IPS DF 4.7 (cell line): Measurements from ENCODE around the gene C2orf49.

Experiments
- DNase-seq: peaks from one replicate; pipeline ENCODE4 v3.0.0-alpha.2; 2013; ENCODE audit warnings: low spot score; ENCODE audit errors: extremely low read depth

Gene C2orf49

GRCh38 chr2:105382177-105382576, 44.8 kb downstream of the C2orf49 start:
- no peak for DNase-seq

DNA sequence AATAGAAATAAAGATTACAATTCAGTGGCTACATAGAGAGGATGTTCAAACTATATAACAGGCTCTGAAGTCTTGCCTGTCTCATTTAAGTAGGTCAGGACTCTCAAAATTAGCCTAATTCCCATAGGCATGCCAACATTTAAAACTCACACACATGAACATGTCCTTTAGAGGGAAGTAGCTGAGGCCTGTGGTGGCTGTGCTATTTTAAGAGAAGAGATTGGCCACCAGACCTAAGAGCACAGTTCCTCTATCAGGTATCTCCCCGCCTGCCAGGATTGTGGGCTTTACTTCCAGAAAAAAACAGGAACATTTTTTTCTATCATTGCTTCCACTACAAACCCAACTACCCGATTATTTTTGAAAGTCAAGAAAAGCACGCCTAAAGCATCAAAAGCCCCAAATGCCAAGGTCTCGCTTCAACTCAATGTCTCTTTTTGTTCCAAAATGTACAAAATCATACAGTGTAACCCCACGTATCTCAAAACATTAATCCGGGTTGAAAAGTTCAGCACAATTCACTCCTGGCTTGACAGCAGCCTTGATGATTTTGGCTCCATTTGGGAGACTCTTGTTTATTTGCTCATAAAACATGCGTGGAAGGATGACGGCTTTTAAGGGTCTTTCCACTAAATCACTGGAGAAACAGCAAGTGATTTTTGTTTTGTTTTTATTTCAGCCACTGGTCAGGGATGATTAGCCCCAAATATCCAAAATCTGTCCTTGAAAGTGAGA, 46.3 kb downstream of the C2orf49 start:
- no peak for DNase-seq

GRCh38 chr2:105384216-105384615, 46.9 kb downstream of the C2orf49 start:
- no peak for DNase-seq

DNA sequence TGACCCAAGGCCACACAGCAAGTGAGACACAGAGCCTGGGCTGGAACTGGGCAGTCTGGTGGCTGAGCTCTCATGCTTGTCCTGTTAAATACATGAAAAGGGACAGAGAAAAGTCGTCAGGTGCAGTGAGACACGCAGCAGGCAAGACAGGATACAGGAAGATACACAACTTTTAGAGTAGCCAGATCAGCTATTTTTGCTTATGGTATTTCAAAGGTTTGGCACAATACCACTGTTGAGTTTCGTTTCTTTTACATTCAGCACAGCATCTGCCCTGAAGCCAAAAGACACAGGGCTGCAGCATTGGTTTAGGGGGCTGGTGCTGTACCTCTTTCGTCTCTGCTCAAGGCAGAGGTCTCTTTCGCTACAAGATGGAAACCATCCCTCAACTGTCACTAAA, 47.5 kb downstream of the C2orf49 start:
- DNase-seq: no peak

- DNase-seq: no peak
Measured at GRCh38 chr2:105385731-105386540, 48.6 kb downstream of the C2orf49 start.

GRCh38 chr2:105387225-105387624, 49.9 kb downstream of the C2orf49 start:
- no peak for DNase-seq

DNA sequence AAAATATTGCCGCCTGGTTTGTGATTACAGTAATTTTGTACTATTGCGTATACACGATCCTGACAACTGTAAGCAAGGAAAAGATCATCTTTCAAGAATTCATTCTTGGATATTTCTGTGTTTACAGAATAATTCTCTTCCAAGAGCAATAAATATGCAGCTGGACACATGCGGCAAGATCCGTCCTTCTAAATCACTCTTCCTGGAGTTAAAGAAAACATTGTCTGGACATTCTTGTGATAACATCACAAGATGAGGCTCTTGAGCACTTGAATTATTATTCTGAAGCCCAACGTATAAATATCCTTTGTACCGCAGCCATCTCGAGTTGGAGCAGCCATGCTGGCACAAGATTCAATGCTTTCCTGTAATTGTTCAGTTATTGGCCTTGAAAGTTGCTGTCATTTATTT, 51.6 kb downstream of the C2orf49 start:
- no peak for DNase-seq

GRCh38 chr2:105390454-105390853, 53.1 kb downstream of the C2orf49 start:
- DNase-seq: no peak

DNA sequence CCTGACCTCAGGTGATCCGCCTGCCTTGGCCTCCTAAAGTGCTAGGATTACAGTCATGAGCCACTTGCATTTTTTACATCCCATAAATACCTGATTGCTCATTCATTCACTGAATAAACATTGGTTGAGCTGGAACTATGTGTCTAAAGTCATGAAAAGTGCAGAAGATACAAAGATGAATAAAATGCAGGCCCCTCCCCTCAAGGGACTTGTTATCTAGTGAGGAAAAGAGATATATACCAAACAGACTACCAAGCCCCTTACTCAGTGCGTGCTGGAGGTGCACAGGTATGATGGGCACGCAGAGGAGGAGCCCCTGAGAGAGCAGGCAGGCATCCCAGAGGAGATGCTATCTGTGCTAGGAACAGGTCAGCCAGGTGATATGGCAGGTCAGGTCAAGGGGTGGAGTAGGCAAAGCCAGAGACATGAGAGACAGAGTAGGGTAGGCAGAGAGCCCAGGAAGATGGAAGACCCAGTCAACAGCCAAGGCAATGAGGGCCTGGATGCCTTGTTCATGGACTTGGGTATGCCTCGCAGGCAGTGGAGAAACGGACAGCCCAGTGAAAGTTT, 53.8 kb downstream of the C2orf49 start:
- DNase-seq: no peak

GRCh38 chr2:105391763-105392662, 54.7 kb downstream of the C2orf49 start:
- no peak for DNase-seq

- DNase-seq: no peak
Measured at GRCh38 chr2:105393373-105394055, 56.2 kb downstream of the C2orf49 start.

DNA sequence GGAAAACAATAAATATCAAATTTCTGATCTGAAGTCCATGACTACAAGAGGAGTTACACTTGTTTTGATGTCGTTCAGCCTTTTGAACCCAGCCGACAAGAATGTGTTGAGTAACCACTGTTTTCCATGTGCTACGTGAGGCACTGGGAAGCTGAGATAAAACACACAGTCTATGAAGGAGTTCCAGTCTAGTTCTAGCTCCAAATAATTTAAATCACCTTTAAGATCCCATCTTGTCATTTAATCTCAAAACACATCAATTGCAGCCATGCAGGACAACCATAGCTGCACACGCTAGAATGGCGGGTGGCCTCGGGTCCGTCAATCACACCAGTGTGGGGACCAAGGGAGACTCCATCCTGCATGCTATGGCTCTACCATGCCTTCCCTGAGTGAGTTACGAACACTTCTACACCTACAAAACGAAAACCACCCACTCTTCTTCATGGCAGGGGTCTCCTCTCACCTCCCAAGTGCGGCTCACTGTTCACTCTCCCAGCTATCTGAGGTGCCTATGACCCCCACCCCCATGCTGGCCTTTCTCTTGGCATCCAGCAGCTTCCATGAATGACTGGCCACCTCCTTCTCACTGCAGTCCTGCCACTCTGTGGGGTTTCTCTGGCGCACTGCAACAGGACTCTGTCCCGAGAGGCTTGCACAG, 57.7 kb downstream of the C2orf49 start:
- no peak for DNase-seq

DNA sequence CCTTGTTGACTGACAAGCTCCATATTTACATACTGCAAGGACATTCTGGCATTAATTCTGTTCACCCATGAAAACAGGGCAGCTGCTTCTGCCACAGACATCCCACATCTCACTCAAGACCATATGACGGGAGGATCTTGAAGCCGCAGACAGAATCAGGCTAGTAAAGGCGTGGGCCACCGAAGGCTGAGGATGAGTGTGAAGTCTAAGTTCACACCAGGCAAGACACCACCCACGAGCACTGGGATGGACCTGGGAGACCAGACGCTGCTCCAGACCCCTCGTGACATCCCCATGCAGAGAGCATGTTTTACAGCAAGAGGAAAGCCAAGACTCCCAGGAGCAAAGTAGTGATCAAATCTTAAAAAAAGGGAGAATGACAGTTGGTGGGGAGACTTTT, 58.4 kb downstream of the C2orf49 start:
- no peak for DNase-seq

GRCh38 chr2:105396254-105397024, 59.1 kb downstream of the C2orf49 start:
- DNase-seq: no peak

DNA sequence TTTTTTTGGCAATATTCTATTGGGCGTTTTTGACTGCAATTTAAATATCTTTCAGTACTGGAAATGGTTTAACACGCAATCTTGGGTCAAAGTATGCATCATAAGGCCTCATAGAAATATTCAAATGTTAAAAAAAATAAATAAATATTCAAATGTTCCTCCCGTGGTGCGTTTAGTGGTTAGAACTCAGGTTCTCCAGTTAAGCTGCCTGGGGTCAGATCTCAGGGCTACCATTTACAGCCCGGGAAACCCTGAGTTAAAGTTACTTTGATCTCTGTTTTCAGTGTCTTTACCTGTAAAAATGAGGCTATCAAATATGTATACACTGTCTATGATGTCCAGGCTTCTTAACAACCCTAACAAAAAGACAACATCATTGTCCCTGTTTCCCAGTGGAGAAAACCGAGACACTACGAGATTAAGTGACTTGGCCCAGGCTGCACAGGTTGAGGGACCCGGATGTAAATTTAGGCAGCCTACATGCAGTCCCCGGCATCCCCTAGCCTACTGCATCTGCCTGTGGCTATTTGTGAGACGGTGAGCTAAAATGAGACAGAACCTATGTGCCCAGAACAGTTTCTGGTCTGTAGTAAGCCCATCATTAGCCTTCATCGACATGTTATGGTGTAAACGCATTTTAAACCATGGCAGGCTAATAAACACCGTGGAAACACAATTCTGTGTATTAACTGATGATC, 59.8 kb downstream of the C2orf49 start:
- no peak for DNase-seq

DNA sequence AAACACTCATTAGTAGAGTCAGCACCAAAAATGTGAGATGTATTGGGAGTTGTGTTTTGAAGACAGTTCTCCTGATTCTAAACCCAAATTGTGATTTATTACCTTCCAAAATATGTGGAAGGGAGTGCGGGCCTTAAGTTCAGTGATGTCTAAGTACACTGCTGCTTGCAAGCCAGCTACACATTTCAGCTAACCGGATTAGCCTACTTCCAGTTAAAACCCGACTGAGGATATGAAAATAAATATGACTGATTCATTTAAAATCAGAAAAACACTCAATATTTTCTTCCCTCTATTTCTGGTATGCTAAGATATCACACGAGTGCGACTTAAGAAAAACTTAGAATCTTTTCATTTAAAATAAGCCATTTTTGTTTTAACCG, 60.6 kb downstream of the C2orf49 start:
- no peak for DNase-seq

GRCh38 chr2:105398336-105399206, 61.2 kb downstream of the C2orf49 start, which contains the start of gene FHL2:
FHL2 (minus strand) TSS chr2:105399051; CDS start chr2:105386516, 12,535 bp downstream.
- peak; percentile 46 for DNase-seq
